Gastrocnemius medialis (tissue), 4 donors: Measurements from ENCODE around the gene PTPN12.

Experiments
- CTCF ChIP-seq, 5 experiments: fragments of 450-650 bp in 3 of 5; fragments of 200-600 bp in 2 of 5; sonication (generic) in 2 of 5; IDR thresholded peaks in 4 of 5; conservative IDR thresholded peaks in 1 of 5; 1 replicate in 4 of 5; 2 replicates in 1 of 5; pipeline ENCODE4 v1.5.1; 2016 to 2019; ENCODE audit warnings: antibody characterized with exemption in 5 of 5, mild to moderate bottlenecking in 3 of 5, moderate library complexity in 3 of 5
- POLR2A ChIP-seq, 2 donors: fragments of 450-650 bp; IDR thresholded peaks; one replicate each; pipeline ENCODE4 v1.6.1; 2017; ENCODE audit warnings: antibody characterized with exemption in 2 of 2, mild to moderate bottlenecking in 2 of 2, moderate library complexity in 2 of 2

GRCh38 chr7:77537778-77538280 is 734 bp downstream of the PTPN12 start:
- no peak for TF ChIP-seq CTCF (IDR thresholded peaks at IDR 0.05 in 4 of 5, conservative IDR thresholded peaks at IDR 0.05 in 1 of 5)
- no peak for TF ChIP-seq POLR2A (IDR thresholded peaks at IDR 0.05)
